AG04450 (cell line): Measurements from ENCODE around the gene PPAN. TPM values are rescaled to one million over a fixed set of nuclear protein-coding genes. Genes with fewer than 3 reads are reported as not detected.

ENCODE experiments used
- CTCF ChIA-PET: fragments of 300-600, 350-600 bp; formaldehyde crosslinking; extraction: SDS; loops from one replicate; lab custom pipeline; 2022; ENCODE audit warnings: antibody characterized with exemption, inconsistent platforms; lab: Charles Lee
- POLR2A ChIA-PET: fragments of 350-600 bp; formaldehyde crosslinking; extraction: SDS; loops from one replicate; lab custom pipeline; 2021; ENCODE audit warnings: antibody characterized with exemption, inconsistent platforms; lab: Yijun Ruan, JAX
- DNase-seq: peaks from one replicate; pipeline ENCODE4 v3.0.0-alpha.2; 2011; ENCODE audit warnings: low read depth, low spot score
- H3K27ac ChIP-seq: one replicate; pipeline ENCODE4 v1.5.1; 2012; ENCODE audit warnings: low read depth, low read length, control low read depth
- H3K27me3 ChIP-seq: one replicate; pipeline ENCODE4 v1.6.0; 2012; ENCODE audit warnings: low read length; ENCODE audit not compliant: control insufficient read depth, insufficient read depth
- H3K4me3 ChIP-seq: 2 replicates; pipeline ENCODE4 v1.5.1; 2011; ENCODE audit warnings: mild to moderate bottlenecking, low read depth, low read length, control low read depth
- H3K9me3 ChIP-seq: 2 replicates; pipeline ENCODE4 v1.5.1; 2012; ENCODE audit warnings: low read length; ENCODE audit not compliant: control insufficient read depth, insufficient read depth
- polyA plus RNA-seq: library from polyadenylated mRNA; depleted of rRNA; stranded (reverse); fragments of >200 nt; gene quantifications from 2 replicates; pipeline ENCODE4 v1.2.3, GENCODE V29; 2011
- TF ChIP-seq, protein P1 (sequence below): IDR thresholded peaks from 2 replicates; pipeline ENCODE4 v1.5.1; 2011; ENCODE audit warnings: low read depth, low read length, control low read depth, inconsistent platforms

The PPAN gene
- polyA plus RNA-seq, 1 experiment = 11.5 TPM

- H3K27me3 ChIP-seq = no peaks in the 10 kb centered on the region
- DNase-seq = peak; percentile 56
- peak overlapping the region; percentile 58 for H3K4me3 ChIP-seq
- TF ChIP-seq, protein P1, sequence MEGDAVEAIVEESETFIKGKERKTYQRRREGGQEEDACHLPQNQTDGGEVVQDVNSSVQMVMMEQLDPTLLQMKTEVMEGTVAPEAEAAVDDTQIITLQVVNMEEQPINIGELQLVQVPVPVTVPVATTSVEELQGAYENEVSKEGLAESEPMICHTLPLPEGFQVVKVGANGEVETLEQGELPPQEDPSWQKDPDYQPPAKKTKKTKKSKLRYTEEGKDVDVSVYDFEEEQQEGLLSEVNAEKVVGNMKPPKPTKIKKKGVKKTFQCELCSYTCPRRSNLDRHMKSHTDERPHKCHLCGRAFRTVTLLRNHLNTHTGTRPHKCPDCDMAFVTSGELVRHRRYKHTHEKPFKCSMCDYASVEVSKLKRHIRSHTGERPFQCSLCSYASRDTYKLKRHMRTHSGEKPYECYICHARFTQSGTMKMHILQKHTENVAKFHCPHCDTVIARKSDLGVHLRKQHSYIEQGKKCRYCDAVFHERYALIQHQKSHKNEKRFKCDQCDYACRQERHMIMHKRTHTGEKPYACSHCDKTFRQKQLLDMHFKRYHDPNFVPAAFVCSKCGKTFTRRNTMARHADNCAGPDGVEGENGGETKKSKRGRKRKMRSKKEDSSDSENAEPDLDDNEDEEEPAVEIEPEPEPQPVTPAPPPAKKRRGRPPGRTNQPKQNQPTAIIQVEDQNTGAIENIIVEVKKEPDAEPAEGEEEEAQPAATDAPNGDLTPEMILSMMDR = no peak
- H3K9me3 ChIP-seq = peaks cover 8% of the 10 kb centered on the region; the same call in 1 of the 2 replicates
- ChIA-PET POLR2A (interaction anchor here (0.7 to 1.8 kb wide), 9 partner anchors 8 to 310 kb away, joined by 3 to 10 read pairs (median 4); partner anchors contain the start of genes MRPL4 and PPAN), CTCF (interaction anchor here (0.6 to 1.7 kb wide), 7 partner anchors 68 to 166 kb away, joined by 3 to 7 read pairs (median 4); no protein-coding TSS in a partner anchor)
- peak overlapping the region; percentile 25 for H3K27ac ChIP-seq
Observed at GRCh38 chr19:10095948-10096614, 10.1 kb upstream of the PPAN start.

DNA sequence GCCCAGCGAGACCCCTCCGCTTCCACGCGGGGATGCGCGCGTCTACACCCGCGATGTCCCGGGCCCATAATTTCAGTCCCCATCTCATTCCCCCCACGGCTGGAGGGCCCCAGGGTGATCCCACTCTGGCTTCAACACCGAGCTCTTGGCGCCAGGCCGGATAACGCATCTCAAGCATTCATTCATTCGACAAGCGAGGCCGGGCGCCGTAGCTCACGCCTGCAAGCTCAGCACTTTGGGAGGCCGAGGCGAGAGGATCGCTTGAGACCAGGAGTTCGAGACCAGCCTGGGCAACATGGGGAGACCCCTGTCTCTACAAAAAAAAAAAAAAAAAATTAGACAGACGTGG, 9.6 kb upstream of the PPAN start:
- TF ChIP-seq, protein P1 = no peak
- CTCF ChIA-PET = interaction anchor here (0.6 to 1.4 kb wide), 7 partner anchors 69 to 166 kb away, joined by 3 to 7 read pairs (median 4); no protein-coding TSS in a partner anchor
- DNase-seq = no peak
- Histone ChIP-seq H3K27ac (peak overlapping the region; percentile 21), H3K4me3 (peak overlapping the region; percentile 58), H3K9me3 (peaks cover 5% of the 10 kb centered on the region; the same call in 1 of the 2 replicates), H3K27me3 (no peaks in the 10 kb centered on the region)
- POLR2A ChIA-PET = interaction anchor here (0.7 to 1.8 kb wide), 7 partner anchors 10 to 309 kb away, joined by 3 to 10 read pairs (median 4); partner anchors contain the start of genes MRPL4 and PPAN

DNA sequence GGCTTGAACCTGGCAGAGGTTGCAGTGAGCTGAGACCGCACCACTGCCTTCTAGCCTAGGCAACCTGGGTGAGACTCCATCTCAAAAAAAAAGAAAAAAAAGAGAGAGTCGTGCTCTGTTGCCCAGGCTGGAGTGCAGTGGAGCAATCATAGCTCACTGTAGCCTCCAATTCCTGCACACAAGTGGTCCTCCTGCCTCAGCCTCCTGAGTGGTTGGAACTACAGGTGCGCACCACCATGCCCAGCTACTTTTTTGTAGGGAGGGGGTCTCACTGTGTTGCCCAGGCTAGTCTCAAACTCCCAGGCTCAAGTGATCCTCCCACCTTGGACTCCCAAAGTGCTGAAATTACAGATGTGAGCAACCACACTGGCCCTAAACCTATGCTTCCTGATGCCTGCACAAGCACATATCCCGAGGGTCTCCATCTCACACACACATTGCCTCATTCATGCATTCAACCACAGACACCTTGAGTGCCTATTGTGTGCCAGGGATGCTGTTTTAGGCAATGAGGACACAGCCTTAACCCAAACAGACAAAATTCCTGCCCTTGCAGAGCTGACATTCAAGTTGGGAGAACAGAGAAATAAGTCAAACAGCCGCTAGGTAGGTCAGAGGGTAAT, 5.9 kb upstream of the PPAN start:
- no peak overlapping the region for H3K4me3 ChIP-seq
- ChIA-PET POLR2A (no interaction called here), CTCF (interaction anchor here (1.0 to 1.9 kb wide), 3 partner anchors 16 to 168 kb away, joined by 6 to 10 read pairs (median 9); no protein-coding TSS in a partner anchor)
- DNase-seq = no peak
- no peak overlapping the region for H3K27ac ChIP-seq
- no peaks in the 10 kb centered on the region for H3K27me3 ChIP-seq
- peaks cover 2% of the 10 kb centered on the region; the same call in 1 of the 2 replicates for H3K9me3 ChIP-seq
- TF ChIP-seq, protein P1 = no peak

DNA sequence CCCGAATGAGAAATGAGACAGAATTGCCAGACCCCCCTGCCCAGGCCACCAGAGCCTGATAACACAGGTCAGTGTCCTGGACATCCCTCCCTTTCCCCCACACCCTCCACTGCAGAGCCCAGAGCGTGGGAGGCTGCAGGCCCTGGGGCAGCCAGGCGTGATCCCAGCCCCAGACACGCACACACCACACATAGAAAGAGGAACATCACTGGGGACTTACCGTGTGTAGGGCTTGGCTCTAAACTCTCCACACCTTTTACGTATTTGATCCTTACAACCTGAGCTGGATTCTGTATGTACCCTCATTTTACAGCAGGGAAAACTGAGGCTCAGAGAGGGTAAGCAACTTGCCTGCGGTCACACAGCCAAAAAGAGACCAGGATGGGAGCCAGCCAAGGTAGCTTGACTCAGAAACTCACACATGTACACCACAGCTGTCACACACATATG, 3.4 kb upstream of the PPAN start:
- TF ChIP-seq, protein P1 = no peak
- Histone ChIP-seq H3K4me3 (no peak overlapping the region), H3K27ac (no peak overlapping the region), H3K9me3 (no peaks in the 10 kb centered on the region), H3K27me3 (no peaks in the 10 kb centered on the region)
- DNase-seq = no peak
- POLR2A ChIA-PET = no interaction called here
- CTCF ChIA-PET = interaction anchor here (0.5 to 1.4 kb wide), 3 partner anchors 10 to 284 kb away, joined by 3 to 5 read pairs (median 4); partner anchors contain the start of gene FBXL12
